VCaP (cell line): ENCODE measurements around the gene RIGI.

ENCODE experiments used
- H3K27ac ChIP-seq: fragments of 450-650 bp; 2 replicates; pipeline ENCODE4 v1.5.1; 2017
- TF ChIP-seq, protein P1 (sequence below): fragments of 450-650 bp; conservative IDR thresholded peaks from 2 replicates; pipeline ENCODE4 v1.5.1; 2017; ENCODE audit warnings: mild to moderate bottlenecking, moderate library complexity

RIGI gene

DNA sequence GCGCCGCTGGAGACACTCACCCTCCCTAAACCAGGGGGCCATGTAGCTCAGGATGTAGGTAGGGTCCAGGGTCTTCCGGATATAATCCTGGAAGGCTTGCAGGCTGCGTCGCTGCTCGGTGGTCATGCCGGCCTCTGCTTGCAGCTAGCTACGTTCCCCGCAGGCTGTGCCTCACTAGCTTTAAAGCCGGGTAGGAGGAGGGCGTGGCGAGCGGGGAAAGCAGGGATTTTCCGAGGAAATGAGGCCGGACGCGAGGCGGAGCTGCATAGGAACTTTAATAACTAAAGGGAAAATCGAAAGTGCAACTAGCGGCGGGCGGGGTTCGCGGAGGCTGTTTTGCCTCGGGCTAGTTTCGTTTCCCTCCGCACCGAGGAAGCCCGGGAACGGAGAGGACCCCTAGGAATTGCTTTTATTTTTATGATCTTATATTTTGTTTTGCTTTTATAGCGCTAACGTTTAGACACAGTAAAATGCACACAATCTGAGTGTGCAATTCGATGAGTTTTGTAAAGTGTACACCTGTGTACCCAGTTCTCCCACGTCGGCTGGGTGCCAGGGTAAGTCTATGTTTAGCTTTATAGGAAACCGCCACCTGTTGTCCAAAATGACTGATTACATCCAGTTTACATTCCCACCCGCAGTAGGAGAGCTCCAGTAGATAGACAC is at the start of gene RIGI:
Gene RIGI (minus strand): TSS at position 156 of the 666 bp plus-strand sequence. CDS start 30 bp downstream, at position 126.
- H3K27ac ChIP-seq, result peak within 1 kb of the TSS; percentile 82

DNA sequence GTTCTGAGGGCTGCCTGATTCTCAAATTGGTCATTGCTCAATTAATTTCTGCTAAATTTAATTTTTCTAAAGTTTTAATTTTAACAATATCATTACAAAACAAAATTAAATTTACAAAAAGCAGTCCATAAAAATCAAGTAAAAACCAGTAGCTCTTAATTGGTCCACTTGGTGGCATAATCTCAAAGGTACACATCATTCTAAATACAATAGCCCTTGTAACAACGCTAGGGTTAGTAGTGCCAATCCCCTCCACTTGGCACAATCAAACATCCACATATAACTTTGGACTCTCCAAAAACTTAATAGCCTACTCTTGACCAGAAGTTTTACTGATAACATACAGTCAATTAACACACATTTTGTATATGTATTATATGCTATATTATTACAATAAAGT is 48.9 kb upstream of the RIGI start:
- H3K27ac ChIP-seq, result no peak overlapping the region
- TF ChIP-seq, protein P1, sequence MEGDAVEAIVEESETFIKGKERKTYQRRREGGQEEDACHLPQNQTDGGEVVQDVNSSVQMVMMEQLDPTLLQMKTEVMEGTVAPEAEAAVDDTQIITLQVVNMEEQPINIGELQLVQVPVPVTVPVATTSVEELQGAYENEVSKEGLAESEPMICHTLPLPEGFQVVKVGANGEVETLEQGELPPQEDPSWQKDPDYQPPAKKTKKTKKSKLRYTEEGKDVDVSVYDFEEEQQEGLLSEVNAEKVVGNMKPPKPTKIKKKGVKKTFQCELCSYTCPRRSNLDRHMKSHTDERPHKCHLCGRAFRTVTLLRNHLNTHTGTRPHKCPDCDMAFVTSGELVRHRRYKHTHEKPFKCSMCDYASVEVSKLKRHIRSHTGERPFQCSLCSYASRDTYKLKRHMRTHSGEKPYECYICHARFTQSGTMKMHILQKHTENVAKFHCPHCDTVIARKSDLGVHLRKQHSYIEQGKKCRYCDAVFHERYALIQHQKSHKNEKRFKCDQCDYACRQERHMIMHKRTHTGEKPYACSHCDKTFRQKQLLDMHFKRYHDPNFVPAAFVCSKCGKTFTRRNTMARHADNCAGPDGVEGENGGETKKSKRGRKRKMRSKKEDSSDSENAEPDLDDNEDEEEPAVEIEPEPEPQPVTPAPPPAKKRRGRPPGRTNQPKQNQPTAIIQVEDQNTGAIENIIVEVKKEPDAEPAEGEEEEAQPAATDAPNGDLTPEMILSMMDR, result 0 out of 2 replicates have a peak, but pooled peaks have one; percentile 10

More for the DNA sequence above, at the start of gene RIGI:
- TF ChIP-seq, protein P1, result peak; percentile 84

DNA sequence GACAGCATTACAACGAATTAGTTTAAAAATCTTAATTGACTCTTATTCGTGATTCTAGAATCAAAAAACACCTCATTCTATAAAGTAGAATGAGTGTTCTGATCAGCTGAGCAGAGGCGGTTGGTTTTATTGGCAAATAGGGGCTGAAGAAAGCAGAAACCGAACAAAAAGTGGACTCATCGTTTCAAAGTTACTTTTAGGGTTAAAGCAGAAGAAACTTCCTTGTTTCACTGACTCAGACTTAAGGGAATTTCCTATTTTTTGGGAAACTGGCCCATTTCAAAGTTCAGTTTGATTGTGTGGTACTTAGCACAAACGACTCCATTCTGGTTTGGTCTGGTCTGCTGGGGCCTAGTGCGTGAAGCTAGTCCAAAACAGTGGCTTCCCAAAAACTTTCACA is 47.8 kb upstream of the RIGI start:
- peak overlapping the region; percentile 83 for H3K27ac ChIP-seq
- TF ChIP-seq, protein P1, result no peak

DNA sequence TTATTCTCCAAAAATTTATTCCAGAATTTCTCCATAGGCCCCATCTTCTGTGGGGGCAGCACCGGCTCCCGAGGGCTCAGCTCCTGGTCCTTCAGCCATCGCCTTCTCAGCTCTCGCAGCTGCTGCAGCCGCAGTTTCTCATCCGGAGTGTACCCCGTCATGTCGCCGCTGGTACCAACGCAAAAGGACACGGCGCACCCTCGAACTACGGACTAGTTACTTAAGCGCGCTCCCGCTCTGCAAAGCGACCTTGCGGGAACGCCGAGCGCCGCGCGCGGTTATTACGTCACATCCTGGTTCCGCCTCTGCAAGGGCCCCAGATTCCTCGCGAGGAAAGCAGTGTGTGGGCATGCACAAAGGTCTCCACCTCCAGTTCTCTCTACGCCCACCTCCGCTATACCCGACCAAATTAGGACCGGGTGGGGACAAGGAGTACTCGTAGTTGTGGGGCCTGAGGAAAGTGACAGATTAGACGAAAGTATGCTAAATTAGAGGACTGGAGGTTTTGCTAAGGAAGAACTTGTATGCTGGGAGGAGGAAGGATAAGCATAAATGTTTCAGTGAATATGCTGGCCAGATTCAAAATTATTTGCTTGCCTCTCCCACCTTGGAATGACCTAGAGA is 47.0 kb upstream of the RIGI start, which contains the start of gene NDUFB6:
Gene NDUFB6 (minus strand): TSS at position 260 of the 624 bp plus-strand sequence. CDS start 99 bp downstream, at position 161.
- H3K27ac ChIP-seq, result peak within 1 kb of the TSS; percentile 83
- TF ChIP-seq, protein P1, result no peak

DNA sequence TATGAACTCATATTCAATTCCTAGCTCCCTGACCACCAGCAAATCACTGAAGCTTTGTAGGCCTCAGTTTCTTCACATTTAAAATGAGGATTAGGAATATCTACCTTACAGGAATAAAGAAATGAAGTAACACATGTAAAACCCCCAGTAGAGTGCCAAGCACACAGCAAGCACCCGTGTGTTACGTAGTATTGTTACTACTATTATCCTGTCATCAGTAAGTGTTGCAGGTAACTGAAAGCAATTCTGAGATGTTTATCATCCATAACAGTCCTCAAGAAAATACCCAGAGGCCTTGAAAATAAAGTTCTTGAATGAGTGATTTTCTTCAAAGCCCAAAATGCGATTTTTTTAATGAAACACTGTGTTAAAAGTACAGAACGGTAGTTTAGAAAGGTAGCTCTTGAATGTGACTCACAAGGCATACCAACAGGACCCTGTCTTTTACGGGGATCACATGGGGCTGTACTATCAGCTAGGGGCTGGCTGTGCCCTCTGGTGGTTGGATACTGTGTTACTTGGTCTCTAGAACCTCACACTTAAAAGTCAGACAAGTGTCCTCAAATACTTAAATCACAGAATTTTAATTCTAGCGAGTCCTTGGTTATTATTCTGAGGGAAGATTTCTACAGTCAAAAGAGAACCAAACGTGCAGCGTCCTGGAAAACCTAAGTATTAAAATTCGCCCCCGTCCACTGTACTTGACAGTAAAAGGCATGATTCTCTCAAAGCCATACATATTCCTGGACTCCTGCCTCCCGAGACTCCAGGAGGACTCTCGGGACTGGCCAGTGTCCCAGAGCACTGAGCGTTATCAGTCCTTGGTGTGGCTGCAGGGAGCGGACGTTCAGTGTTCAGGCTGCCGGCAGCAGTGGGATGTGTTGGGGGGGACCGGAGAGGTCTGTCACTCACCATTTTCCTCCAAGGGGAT is 46.2 kb upstream of the RIGI start:
- H3K27ac ChIP-seq, result peak overlapping the region; percentile 83
- TF ChIP-seq, protein P1, result peak; percentile 84

DNA sequence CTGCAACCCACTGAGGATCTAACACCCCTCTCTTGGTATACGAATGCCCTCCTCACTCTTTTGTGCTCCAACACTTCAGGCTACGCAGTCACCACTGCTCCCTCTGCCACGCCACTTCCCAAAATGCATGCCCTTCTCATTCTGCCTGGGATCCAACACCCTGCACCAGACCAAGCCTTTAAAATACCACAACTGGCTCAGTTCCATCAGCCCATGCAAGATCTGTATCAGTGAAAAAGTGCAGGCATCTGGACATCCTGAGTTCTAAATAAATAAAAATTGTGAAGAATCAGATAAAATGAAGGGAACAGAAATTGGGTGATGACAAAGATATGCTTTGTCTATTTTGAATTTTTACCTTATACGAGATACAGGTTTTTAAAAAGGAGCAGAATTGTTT is 44.3 kb upstream of the RIGI start:
- no peak overlapping the region for H3K27ac ChIP-seq
- TF ChIP-seq, protein P1, result no peak

DNA sequence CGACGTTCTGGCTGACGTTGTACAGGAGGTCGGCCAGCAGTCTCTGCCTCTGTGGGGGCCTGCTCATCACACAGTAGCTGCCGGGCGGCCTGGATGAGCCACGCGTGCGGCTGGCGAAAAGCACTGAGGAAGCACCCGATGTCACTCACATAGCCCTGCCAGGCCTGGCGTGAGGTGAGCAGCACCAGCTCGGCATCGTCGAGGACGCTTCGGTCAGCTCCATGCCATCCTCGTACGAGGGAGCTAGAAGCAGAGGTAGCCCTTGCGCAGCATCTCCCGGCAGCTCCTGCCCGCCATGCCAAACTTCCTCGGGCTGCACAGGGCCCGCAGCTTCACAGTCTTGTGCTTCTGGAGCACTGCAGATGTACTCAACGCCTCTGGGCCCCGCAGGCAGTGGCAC is 40.8 kb upstream of the RIGI start:
- no peak overlapping the region for H3K27ac ChIP-seq
- TF ChIP-seq, protein P1, result no peak
